Measurements from ENCODE around the gene KCTD1. TPM values are rescaled to one million over a fixed set of nuclear protein-coding genes. Genes with fewer than 3 reads are reported as not detected.

The KCTD1 gene
- total RNA-seq, 1 donor from 2014 or later = 16.1 TPM

DNA sequence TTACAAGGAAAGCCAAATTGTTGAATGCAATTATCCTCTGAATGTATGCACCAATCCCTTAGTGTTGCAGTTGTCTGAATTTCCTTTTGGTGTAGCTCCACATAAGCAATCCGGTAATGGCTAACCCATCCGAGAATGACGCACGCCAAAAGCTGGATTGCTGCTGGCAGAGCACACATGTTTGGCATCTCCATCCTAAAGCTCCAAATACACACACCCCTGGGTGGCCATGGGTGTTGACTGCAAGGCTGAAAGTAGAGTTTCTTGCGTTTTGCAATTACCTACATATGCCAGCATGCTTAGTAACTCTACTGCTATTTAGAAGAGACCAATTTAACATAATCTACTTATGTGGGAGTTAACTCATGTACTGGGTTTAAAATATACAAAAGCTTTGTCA is 53.1 kb downstream of the KCTD1 start:
- intact Hi-C loops (cut with DNase I) = no loop called here
- DNase-seq (no peak), ATAC-seq (ENCODE audit: poor library complexity) (no peak)

DNA sequence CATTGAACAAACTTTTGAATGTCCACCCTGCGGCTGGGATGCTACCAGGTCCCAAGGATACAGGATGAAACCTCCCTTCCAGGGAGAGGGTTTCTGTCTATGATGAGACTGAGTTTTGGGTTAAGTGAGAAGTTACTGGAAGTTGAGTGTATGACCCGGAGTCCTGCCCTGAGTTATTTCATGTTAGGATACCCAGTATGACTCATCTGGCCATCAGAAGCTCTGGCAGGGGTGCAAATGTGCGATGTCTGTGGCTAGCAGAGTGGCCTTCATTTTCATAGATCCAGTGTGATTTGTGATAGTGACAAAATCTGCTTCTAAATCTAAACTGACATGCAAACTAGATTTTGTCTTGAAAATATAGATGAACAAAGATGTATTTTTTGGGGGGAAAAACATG is 55.3 kb downstream of the KCTD1 start:
- DNase-seq = no peak
- intact Hi-C loops (cut with DNase I) = no loop called here
- ATAC-seq (ENCODE audit: poor library complexity) = no peak

DNA sequence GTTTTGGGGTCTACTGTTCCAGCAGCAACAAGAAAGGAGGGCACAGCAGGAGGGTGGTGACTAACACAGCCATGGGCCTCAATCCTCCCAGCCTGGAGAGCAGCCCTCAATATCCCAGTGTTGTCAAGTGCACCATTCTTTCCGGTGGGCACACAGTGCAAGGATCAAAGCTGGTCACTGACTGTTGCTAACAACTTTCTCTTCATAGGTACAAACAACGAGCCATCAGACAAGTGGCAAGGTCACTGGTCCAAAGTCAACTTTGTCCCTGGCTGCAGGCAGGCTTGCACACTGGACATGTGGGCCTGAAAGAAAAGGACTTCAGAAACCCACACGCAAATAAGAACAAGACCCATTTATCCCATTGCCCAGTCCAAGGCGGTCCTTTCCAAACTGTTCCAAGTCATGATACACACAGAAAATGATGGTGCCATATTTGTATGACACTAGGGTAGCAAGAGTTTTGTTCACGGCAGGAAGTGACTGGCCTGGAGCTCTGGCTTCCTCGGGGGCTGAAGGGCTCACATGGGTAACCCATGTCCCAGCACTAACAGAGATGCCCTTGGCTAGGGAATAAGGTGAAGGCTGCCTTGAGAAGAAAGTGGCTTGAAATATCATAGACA is 57.0 kb downstream of the KCTD1 start:
- intact Hi-C loops (cut with DNase I) = no loop called here
- DNase-seq (no peak), ATAC-seq (ENCODE audit: poor library complexity) (peak; percentile 25)

DNA sequence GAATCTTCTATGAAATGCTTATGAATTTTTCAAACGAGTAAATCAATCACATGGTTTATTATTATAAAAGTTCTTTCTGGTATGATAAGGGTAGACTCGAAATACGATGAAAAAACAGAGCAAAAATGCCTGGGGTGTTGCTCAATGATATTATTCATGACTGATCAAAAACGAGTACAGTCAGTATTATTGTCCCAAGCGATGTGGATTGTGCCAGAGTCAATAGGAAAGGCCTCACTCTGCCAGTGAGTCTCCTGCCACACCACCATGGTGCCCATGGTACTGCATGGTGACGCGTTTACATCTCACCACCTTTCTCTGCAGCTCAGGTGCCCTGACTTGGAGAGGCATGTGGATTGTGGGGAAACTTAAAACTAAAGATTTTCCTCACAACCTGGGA is 58.5 kb downstream of the KCTD1 start:
- ATAC-seq (ENCODE audit: poor library complexity) (no peak), DNase-seq (no peak)
- intact Hi-C loops (cut with DNase I) = no loop called here

DNA sequence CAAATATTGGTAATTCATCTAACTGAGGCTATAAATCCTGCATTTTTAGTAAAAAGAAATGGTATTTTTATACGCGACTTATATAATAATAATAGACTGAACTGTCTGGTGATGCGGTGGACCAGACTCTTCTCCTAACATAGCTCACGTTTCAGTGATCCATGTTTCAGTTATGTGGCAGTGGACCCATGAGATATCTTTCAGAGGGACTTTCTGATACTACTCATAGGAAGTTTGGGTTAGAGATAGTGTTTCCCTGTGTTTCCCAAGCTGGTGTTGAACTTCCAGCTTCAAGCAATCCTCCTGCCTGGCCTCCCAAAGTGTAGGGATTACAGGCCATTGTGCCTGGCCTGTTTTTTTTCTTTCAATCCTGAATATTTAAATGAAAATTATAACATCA is 59.2 kb downstream of the KCTD1 start:
- intact Hi-C loops (cut with DNase I) = no loop called here
- ATAC-seq (ENCODE audit: poor library complexity) (no peak), DNase-seq (no peak)

DNA sequence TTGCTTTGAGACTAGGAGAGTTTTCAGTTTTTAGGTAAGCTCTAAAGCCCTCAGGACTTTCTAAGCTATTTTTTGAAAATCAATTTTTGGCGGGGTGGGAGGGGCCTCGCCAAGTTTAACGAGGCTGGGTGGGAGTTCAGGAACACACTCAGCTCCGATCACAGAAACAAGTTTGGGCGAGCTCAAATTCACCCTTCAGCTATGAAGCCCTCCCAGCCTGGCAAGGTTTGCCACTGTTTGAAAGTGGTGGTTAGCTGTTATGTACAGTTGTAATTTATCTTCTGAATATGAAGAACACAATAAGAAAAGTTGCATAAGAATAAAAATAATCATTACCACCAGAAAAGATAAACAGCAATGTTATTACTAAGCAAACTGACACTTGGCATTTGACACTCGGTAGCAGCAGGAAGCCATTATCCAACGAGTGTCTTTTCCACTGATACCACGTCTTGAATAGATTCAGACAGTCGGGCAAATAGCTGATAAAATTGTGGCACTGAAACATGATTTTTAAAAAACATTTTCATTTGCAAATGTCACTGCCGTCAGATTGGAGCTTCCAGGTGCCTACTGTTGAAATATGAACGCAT is 59.8 kb downstream of the KCTD1 start:
- intact Hi-C loops (cut with DNase I) = no loop called here
- ATAC-seq (ENCODE audit: poor library complexity) (no peak), DNase-seq (no peak)

DNA sequence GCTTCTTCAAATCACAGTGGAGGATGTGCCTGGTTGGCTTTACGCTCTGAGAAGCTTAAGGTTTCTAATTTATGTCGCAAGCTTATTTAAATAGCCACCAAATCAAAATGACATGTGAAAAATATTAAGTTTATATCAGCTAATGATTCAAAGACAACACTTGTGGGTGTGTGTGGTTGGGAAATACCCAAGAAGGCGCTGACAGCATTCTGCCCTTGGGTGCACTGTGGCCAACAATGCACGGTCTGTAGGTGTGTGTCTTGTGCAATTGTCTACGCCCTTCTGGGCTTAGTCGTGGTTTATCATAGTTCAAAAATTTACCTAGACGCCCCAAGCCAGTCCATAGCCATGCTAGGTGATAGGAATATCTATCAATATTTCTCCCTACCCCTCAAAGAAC is 60.9 kb downstream of the KCTD1 start:
- intact Hi-C loops (cut with DNase I) = no loop called here
- ATAC-seq (ENCODE audit: poor library complexity) = no peak

DNA sequence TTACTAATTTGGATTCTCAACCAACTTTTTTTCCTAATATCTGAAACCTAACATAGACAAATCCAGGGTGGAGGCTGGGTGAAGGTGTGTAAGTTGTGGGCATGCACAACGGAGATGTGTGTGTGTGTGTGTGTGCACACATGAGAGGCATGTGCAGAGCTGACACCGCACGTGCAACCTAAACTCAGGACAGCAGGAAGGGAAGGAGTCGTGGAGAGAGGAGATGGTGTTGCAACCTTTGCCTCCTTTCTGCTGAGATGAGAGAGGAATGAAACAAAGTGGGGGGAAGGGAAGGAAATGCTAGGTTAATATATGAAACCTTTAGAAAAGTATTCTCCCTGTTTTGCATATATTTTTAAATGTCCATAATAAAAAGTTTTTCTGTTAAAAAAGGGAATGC is 64.7 kb downstream of the KCTD1 start:
- DNase-seq (no peak), ATAC-seq (ENCODE audit: poor library complexity) (no peak)
- intact Hi-C loops (cut with DNase I) = no loop called here

More for the DNA sequence above, 60.9 kb downstream of the KCTD1 start:
- DNase-seq = no peak

DNA sequence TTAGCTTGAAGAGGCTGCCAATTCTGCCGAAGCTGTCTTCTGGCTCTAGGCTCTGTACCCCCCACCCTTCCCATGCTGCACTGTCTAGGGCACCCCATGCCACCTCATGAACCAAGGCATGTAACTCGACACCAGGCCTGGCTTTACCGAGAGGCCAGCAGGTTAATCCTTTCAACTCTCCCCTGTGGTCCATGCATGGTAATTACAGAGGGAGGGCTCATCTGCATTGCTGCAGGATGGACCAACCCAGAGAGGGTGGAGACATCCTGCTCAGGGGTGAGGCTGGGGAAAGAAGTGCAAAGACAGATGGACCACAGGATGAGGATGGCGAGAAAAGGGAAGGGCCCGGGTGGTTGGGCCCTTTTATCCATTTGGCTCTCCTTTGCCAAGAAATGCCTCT is 65.8 kb downstream of the KCTD1 start:
- DNase-seq = no peak
- intact Hi-C loops (cut with DNase I) = no loop called here
- no peak for ATAC-seq (ENCODE audit: poor library complexity)

DNA sequence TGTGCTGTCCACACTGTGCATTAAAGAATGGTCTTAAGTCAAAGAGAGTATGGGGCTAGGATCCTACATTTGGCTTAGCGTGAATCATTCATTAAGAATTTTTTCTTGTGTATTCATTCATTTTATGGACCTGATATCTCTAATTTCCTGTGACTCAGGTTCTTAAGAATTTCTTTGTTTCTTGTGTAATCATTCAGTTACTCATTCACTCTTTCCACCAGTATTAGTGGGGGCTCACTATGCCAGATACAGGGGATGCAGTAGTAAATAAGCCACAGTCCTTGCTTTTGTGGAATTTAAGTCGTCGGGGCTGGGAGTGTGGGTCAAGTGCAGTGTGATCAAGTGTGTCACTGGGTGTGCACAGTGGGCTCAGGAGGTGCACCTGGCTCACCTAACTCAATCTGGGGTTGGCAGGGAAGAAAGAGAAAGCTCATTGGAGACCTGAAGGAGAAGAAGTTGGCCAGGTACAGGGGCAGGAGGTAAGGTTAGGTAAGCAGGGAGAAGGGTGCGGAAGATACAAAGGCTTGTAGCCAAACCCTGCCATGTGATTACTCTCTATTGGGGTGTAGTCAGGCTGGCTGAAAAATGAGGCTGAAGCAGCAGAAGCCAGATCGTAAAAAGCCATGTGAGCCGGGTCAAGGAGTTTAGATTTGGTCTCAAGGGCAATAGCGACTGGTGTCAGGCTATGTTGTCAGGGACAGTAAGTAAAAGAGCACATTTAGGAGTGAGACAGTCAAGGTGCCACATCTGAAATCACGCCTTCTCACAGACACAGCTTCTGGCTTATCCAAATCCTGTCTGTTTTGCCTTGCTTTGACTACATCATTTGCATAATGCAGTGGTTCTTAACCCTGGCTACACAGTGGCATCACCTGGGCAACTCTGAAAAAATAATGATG is 67.2 kb downstream of the KCTD1 start:
- intact Hi-C loops (cut with DNase I) = no loop called here
- ATAC-seq (ENCODE audit: poor library complexity) (no peak), DNase-seq (no peak)

DNA sequence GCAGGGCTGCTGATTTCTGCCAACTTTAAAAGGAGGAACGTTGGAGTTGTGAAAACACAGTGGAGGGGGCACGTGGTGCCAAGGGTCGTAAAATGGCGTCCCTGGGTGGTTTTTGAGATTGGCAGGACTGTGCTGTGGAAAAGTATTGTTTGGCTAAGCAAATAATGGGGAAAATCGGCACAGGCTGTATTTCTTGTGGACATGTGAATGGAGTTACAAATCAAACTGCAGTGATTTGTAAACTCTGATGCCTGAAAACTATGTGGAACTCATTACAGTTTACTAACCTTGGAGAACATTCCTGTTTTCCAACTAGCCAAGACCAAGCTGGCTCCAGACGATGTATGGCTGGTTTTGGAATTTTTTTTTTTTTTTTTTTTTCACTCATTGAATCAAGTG is 68.7 kb downstream of the KCTD1 start:
- DNase-seq (no peak), ATAC-seq (ENCODE audit: poor library complexity) (no peak)
- intact Hi-C loops (cut with DNase I) = no loop called here

DNA sequence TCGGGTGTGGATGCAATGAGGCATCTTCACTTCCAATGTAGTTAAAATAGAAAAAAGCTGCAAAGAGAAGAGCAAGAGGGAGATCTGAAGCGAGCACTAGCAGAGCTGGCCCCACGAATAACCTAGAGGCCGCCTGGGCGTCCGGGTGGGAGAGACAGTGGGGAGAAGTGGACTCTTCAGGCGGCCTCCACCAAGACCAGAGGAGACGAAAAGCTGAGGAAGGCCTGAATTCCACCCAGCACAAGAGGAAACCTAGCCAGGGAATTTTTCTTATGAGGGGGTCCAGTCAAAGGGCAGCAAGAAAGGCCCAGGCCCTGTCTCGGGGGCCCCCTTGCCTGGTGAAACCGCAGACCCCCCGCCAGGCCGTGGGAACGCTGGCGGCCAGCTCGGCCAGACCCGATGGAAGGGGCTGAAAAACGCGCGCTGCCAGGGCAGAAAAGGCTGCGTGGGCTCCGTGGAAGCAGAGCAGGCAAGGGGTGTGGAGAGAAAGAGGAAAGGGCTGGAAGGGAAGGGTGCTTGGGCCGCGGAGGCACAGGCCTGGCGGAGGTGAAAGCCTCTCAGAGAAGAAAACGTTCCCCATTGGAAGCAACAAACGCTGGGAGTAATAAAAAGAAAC is 69.2 kb downstream of the KCTD1 start:
- ATAC-seq (ENCODE audit: poor library complexity) = no peak
- intact Hi-C loops (cut with DNase I) = no loop called here
- no peak for DNase-seq

DNA sequence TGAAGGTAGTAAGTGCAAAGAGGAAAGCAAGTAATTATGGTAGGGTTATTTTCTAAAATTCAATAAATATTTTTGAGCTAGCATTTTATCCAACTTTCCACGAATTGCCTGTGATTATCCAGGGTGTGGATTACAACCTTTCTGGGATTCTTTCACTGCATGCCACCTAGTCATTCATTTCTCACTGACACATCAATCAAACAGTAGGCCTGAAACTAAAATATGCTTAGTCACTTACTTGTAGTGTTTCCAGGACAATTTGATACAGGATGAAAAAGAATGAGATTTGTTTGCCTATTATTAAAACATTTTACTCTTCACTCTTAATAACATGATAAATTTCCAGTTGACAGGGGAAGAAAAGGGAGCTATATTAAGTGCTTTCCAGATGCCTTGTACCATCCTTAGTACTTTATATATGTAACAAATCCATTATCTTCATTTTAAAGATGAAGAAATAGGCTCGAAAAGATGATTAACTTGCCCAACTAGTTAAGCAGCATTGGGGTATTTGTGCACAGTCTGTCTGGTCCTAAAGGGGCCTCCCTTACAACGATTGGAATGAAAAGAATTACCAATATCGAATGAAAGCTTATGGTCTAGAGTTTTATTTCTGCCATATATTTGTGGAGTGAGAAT is 70.4 kb downstream of the KCTD1 start:
- intact Hi-C loops (cut with DNase I) = no loop called here
- DNase-seq (no peak), ATAC-seq (ENCODE audit: poor library complexity) (no peak)

DNA sequence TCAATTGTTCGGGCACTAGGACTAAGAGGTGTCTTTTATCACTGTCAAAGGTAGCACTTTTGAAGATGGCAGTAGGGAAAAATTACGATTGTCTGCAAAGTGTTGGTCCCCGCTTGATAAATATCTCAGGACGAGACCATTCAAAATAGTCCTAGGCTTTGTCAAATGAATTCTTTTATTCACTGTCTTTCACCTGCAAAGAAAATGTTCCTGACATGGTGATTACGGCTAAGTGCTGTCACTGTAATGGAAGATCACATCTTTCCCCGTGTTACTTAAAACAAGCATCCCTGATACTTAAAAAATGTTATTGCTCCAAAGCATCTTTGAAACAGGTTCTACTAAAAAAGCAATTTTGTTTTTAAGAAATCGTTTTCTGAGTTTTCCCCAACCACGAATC is 71.7 kb downstream of the KCTD1 start:
- intact Hi-C loops (cut with DNase I) = no loop called here
- ATAC-seq (ENCODE audit: poor library complexity) (no peak), DNase-seq (no peak)

DNA sequence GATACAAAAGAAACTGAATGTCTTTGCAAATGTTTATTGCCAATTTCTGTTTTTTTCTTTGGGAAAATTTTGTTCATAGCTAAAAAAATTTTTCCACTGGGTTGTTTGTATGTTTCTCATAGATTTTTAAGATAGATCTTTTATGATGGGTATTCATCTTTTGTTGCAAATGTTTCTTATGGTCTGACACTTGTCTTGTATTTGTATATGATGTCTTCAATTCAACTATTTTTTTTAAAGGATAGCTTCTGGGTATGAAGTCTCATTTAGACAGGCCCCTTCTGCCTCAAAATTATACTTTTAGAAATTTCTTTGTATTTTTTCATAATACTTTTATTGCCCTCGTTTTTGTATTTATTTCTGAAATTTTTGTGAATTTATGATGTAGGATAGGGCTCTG is 73.8 kb downstream of the KCTD1 start:
- intact Hi-C loops (cut with DNase I) = no loop called here
- no peak for ATAC-seq (ENCODE audit: poor library complexity)

DNA sequence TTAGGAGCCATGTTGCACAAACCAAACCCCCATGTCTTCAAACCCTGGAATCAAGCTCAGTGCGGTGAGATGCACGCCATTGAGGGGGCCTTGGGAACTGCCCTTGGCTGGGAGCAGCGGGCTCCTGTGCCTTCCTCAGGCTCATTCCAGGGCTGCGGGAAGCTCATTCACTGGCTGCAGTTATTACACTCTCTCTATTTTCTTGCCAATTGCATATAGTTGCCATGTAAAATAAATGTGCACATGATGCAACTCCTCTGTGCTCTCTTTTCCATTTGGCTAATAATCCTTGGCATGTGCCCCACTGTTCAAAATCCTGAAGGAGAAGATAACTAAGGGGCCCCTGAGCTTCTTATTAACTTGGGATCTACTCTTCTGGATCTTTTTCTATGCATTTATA is 74.7 kb downstream of the KCTD1 start:
- intact Hi-C loops (cut with DNase I) = no loop called here
- ATAC-seq (ENCODE audit: poor library complexity) (no peak), DNase-seq (no peak)

More for the DNA sequence above, 73.8 kb downstream of the KCTD1 start:
- DNase-seq = no peak

DNA sequence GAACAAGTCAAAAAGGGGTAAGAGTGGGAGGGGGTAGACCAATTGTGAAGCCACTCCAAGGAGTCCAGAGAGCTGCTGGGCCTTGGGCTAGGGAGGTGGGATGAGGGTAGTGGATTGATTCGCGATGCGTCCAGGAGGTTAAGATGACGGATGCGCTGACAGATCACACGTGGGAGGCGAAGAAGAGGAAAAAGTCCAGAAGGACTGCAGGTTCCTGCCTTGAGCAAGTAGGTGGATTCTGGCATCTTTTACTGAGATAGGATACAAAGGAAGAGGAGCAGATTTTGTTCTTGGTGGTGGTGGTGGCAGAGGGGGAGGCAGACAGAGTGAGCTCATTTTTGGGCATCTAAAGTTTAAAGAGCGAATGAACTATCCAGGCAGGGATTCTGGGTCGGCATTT is 76.5 kb downstream of the KCTD1 start:
- intact Hi-C loops (cut with DNase I) = no loop called here
- ATAC-seq (ENCODE audit: poor library complexity) (no peak), DNase-seq (no peak)

DNA sequence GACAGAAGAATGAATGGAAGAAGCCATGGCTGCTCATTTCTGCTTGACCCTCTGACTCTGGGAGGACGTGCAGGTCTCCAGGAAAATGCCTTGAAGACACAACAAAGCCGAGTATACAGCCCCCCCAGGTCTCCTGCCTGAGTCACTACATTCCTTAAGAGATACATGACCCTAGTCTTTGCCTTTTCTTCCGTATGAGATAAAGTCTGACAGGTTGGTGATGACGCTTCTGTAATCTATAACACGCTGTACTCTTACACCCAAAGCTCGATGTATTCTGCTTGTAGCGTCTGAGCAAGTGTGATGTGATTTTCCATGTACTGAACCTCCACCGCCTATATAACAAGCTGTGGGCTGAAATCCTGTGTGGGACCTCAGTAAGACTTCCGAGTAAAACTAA is 77.3 kb downstream of the KCTD1 start:
- intact Hi-C loops (cut with DNase I) = no loop called here
- no peak for ATAC-seq (ENCODE audit: poor library complexity)

DNA sequence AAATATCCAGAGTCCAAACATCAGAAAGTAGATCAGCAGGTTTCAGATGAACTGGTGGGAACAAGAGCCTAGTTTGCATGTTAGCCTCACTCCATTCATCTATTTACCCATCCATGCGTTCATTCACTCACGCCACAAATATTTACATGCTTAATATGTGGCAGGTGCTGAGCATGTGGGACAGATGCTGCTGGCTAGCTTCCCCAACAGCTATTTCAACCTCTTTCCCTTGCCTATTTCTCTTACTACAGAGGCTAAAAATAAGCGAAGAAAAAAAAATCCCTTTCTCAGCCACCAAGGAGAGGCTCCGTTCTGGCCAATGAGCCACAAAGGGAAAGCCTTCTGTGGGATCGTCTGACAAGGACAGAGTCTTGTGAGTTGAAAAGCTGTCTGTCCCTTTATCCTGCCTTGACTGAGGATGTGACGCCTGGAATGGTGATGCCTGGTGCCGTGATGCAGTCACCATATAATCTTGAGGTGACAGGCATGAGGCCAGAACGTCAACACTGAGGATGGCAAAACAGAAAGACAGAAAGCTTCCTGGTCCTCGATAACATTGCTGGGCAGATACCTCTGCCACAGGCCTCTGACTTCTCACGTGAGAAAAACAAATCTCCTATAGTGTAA is 78.2 kb downstream of the KCTD1 start:
- DNase-seq (no peak), ATAC-seq (ENCODE audit: poor library complexity) (peak; percentile 24)
- intact Hi-C loops (cut with DNase I) = no loop called here

More for the DNA sequence above, 77.3 kb downstream of the KCTD1 start:
- DNase-seq = no peak

Data from Right ventricle myocardium superior (tissue), 1 donor.